ENCODE results near the gene PARVA.
"Not testable (repeated sequence)": the region's sequence is repeated elsewhere in the genome, so short reads cannot be mapped to it uniquely, and the experiment has no call there.

PARVA gene

GRCh38 chr11:12506404-12506921, 129.1 kb downstream of the PARVA start:
- no peak for DNase-seq

- no peak for DNase-seq
These were observed 130.0 kb downstream of the PARVA start for GRCh38 chr11:12507391-12507790.

DNA sequence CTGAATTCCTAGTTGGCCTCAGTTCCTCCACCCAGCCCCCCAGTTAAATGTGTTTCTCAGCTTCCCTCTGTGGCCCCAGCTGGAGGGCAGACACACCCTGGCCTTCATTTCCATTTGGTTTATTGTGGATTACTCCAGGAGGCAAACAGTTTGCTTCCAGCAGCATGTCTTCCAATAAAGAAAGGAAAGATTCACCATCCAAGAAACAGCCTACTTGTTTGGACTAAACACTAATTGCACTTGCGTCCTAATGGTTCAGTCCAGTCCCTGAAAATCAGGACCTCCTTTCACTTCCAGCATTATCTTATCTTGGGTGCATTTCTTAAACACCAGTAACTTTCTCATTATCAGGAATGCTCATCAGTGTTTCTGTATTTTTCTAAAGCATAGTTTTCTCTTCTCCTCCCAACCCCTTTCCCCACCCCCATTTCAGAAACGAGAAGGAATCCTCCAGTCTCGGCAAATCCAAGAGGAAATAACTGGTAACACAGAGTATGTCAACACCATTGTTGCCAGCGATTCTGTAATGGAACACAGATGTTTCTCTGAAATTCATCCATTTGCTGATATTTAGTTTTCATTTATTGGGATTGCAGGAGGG, 130.9 kb downstream of the PARVA start:
- peak; percentile 72 for DNase-seq

- no peak for DNase-seq
These were observed 132.0 kb downstream of the PARVA start for GRCh38 chr11:12509371-12509770.

- no peak for DNase-seq
These were observed 134.8 kb downstream of the PARVA start for GRCh38 chr11:12512132-12512531.

GRCh38 chr11:12512826-12513395, 135.5 kb downstream of the PARVA start:
- no peak for DNase-seq

- DNase-seq, result no peak
These were observed 139.2 kb downstream of the PARVA start for GRCh38 chr11:12516387-12517105.

- no peak for DNase-seq
These were observed 139.9 kb downstream of the PARVA start for GRCh38 chr11:12517306-12517705.

GRCh38 chr11:12517741-12518140, 140.4 kb downstream of the PARVA start:
- DNase-seq, result no peak

DNA sequence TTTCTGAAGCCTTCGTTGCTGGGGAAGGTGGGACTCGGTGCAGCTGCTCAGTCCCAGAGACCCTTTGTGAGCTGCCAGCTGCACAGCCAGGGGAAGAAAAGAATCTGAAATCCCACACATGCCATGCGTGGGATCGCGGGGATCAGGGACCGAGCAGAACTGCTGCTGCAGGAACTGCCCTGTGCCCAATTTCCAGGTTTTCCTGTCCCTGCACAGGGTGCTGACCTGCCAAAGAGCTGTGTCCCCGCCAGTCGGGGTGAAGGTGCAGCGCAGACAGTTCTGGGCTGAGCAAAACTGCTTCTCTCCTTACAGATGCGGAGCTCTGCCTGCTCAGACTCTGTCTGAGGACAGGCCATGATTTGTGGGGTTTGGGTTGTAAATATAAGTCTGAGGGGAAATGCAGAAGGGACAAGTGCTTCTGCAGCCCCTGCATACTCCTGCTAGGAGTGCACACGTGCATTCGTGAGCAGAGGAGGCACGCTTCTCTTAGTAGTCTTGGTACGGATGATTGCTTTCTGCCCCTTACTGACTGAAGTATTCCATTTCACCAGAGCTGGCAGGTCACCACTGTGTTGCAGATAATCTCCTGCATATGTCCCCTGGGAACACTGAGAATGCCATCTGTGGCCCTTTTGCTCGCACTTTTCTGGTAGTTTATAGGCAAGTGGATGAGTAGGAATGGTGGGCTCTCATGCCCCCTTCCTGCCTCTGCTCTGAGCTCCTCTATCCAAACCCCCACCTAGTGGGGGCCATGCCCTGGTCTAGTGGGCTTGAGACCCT, 141.4 kb downstream of the PARVA start:
- no peak for DNase-seq

- no peak for DNase-seq
These were observed 142.7 kb downstream of the PARVA start for GRCh38 chr11:12520054-12520453.

- not testable (repeated sequence) for DNase-seq
These were observed 143.2 kb downstream of the PARVA start for GRCh38 chr11:12520576-12520975.

DNA sequence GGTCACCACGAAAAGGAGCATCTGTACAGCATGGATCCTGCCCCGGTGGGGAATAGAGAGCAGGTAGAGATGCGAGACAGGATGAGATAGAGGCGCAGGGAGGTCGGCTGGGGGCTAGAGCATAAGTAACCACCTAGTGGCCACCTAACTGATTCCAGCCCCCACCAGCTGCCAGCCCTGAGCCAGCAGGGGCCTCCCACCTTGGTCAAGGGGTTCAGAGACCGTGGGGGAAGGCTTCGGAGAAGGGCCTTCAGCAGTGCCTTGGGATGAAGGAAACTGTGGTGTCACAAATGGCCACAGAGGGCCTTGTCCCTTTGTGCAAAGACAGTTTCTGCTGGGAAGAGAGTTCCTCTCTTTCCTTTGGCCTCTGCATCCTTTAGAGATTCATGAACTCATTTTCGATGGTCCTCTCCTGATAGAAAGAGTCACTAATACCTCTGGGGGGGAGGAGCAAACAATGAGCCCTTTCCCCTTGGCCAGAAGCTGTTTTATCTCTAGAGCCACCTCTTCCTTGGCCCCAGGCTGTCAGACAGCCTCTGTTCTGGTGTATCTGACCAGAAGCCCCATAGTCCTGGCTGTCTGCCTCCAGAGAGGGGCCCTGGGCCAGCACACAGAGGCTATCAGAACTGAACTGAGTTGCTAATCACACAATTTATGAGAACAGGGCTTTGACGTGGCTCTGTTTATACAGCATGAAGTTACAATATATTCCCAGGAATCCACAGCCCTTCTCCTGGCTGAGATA, 146.0 kb downstream of the PARVA start:
- no peak for DNase-seq

DNA sequence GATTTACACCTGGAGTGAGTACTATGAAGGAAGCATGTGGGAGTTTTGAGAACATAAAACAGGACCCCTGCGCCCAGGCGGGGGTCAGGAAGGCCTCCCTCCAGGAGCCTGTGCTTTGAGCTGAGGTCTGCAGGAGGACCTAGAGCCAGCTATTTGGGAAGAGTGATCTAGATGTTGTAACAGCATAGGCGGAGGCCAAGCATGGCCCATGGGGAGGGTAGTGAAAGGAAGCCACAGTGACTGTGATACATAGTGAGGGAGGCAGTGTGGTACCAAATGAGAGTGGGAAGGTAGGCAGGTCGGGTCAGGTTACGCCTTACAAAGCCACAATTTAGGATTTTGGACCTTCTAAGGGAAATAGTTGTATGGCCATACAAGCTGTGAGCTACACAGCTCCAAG, 147.5 kb downstream of the PARVA start:
- no peak for DNase-seq

DNA sequence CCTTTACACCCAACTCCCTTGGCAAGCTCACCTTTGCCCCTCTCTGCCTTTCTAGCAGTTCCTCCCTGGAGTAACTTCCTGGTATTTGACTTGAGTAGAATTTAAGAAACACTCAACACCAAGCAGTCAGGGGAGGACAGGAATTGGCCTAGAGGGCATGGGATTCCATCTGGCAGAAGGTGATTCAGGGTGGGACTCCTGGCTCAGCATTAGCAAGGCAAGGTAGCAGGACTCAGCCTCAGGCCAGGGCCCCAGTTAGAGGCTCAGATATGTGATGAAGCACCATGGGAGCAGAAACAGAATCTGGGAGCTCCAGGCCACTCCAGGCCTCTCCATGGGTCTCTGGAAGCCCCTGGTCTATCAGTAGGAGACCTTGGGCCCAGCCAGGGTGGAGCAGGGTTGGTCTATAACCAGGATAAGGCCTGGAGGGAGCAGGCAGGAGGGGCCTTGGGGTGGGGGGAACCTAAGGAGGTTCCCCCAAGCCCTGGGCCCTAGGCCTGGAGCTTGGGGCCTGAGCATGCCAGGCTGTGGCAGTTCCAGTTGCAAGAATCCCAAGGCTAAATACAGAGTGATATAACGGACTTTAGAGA, 148.2 kb downstream of the PARVA start:
- no peak for DNase-seq

DNA sequence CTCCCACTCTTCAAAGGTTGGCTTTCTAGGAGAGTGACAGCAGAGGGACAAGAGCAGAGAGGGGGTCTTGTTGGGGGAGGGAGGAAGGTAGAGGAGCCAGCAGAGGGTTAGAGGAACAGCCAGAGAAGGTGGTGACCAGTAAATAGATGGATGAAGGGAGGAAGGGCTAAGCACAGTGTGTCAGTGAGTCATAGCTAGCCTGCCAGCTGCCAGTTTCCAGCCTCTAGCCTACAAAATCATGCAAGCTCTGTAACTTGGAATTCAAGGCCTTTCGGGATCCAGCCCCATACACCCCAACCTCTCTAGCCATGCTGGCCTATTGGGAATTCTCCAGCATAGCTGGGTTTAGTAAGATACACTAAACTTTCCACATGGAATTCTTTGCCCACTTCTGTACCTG, 149.4 kb downstream of the PARVA start:
- DNase-seq, result no peak

DNA sequence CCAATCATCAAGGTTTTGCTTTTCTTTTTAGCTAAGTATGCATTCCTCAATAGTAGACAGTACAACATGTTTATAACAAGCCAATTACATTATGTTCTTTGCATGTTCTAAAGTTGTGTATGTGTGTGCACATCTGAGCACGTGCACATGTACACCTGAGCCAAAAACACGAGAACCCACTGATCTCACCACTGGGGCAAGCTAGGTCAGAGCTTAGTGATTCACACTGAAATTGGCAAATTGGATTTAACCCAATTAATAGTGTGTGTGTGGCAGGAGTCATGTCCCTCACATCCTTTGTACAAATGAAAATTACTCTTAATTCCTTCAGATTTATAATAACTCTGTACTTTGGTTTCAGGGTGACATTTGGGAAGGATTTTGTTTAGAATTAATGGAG, 151.1 kb downstream of the PARVA start:
- no peak for DNase-seq

DNA sequence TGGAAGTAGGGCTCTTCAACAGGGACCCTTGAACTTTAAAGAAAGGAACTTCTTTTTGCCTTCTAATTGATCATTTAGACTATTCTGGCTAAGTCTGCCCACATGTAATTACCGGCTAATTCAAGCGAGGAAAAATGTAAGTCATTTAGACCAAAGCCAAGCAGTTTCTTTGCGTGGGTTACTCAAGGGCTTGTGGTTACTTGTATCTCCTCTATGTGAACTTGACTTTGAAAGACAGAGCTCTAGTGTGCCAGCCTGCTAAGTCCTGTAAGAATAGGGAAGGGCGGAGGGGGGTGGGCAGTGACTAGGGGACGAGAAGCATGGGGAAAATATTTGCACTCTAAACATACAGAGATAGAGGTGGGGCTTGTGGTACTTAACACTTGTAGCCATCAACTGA, 151.7 kb downstream of the PARVA start:
- DNase-seq, result no peak

DNA sequence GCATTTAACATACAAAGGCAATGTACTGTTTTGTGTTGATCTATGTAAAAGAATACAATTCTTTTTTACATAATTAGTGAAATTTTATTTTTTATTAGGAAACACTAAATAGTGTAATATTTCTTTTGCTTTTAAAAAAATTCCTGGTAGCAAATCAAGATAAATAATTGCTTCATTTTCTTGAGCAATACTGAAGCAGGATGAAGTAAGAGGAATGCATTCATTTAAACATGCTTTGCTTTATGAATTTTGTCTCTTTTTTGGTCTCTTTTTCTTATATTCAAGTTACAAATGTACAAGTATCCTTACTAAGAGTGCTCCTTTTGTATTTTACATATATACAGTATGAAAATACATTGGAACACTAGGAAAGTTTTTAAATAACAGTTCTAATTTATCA, 152.4 kb downstream of the PARVA start:
- DNase-seq, result no peak

GRCh38 chr11:12531020-12531419, 153.6 kb downstream of the PARVA start:
- no peak for DNase-seq

DNA sequence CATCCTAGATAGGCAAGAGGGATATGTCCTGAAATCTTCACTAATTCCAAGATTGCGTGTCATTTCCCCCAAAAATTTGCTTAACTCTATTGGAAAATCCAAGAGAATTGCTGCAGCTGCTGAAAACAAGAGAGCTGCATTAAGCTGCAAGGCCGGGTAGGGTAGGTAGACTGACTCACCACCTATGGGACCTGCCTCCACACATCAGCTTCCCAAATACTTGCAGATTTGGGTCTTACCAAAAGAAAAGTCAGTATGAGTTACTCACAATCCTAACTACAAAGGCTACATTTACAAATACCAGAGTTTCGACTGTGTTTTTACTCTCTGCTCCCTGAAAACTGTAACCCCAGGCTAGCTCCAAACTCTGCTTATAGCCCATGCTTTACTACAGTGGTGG, 154.3 kb downstream of the PARVA start:
- no peak for DNase-seq

GRCh38 chr11:12532580-12532979, 155.2 kb downstream of the PARVA start:
- no peak for DNase-seq

All from femur (tissue), 1 donor.